K562 (cell line): ENCODE results near the gene STAT6.

ENCODE experiments used
- FUS ChIP-seq: fragments of 200-400 bp; formaldehyde crosslinking; optimal IDR thresholded peaks from 2 replicates; pipeline ENCODE3; 2017; ENCODE audit warnings: low read depth, low read length
- KDM4B ChIP-seq, 2 experiments: fragments of 450-650 bp in 1 of 2; sonication (generic) in 1 of 2; IDR thresholded peaks; 2 replicates each; pipeline ENCODE4 v1.6.1; 2016 to 2017; ENCODE audit warnings: borderline replicate concordance in 2 of 2, antibody characterized with exemption in 1 of 2, low read depth in 1 of 2, mild to moderate bottlenecking in 1 of 2
- RAD21 ChIP-seq, 2 experiments: fragments of 250-450 bp in 1 of 2; fragments of 450-650 bp in 1 of 2; sonication (Bioruptor Pico) in 1 of 2; formaldehyde crosslinking in 1 of 2; IDR thresholded peaks in 1 of 2; conservative IDR thresholded peaks in 1 of 2; 2 replicates each; pipeline versions ENCODE4 v1.4.0 to v1.8.0; 2020 to 2022; ENCODE audit warnings: mild to moderate bottlenecking in 2 of 2, moderate library complexity in 1 of 2
- SLC30A9 ChIP-seq: fragments of 250-450 bp; sonication (Bioruptor Pico); IDR thresholded peaks from 2 replicates; pipeline ENCODE4 v1.8.0; 2022; ENCODE audit warnings: mild to moderate bottlenecking, moderate library complexity
- ZNF121 ChIP-seq: sonication (generic); formaldehyde crosslinking; conservative IDR thresholded peaks from 2 replicates; pipeline ENCODE4 v1.8.0; 2022; ENCODE audit warnings: missing genetic modification reagents

- no peak for TF ChIP-seq KDM4B (IDR thresholded peaks at IDR 0.05; ENCODE audit: borderline replicate concordance in 2 of 2, low read depth in 1 of 2)
- no peak for TF ChIP-seq RAD21 (CRISPR knock-in tag; conservative IDR thresholded peaks at IDR 0.05 in 1 of 2, IDR thresholded peaks at IDR 0.05 in 1 of 2)
- TF ChIP-seq SLC30A9 (CRISPR knock-in tag) = no peak
- TF ChIP-seq ZNF121 (CRISPR knock-in tag) = no peak
- TF ChIP-seq FUS = no peak
These were observed 18.7 kb downstream of the STAT6 start for GRCh38 chr12:57092529-57092862.
